Stimulated activated memory B cell treated with anti-CD40 and anti-IgM and Interleukin-4, amounts not matched to agents 10 μg/mL and 1 μg/mL and 100 μg/mL, for 72 hours (primary cell): Measurements from ENCODE around the gene TECPR1.

Source experiments
- ATAC-seq: fragments of 150-1000 bp; cut with Tn5 transposase; 2 replicates; pipeline ENCODE4 v1.10.0; 2021
- H3K27ac Mint-ChIP-seq: one replicate; pipeline ENCODE4 v1.8.0; 2022; ENCODE audit warnings: mild to moderate bottlenecking, mixed read lengths
- H3K27me3 Mint-ChIP-seq: one replicate; pipeline ENCODE4 v1.8.0; 2022; ENCODE audit warnings: mixed read lengths
- H3K36me3 Mint-ChIP-seq: one replicate; pipeline ENCODE4 v1.8.0; 2022; ENCODE audit warnings: mixed read lengths
- H3K4me1 Mint-ChIP-seq: one replicate; pipeline ENCODE4 v1.8.0; 2022; ENCODE audit warnings: mixed read lengths
- H3K4me3 Mint-ChIP-seq: one replicate; pipeline ENCODE4 v1.8.0; 2022; ENCODE audit warnings: mild to moderate bottlenecking, moderate library complexity, mixed read lengths
- H3K9me3 Mint-ChIP-seq: one replicate; pipeline ENCODE4 v1.8.0; 2022; ENCODE audit warnings: mixed read lengths

Gene TECPR1

GRCh38 chr7:98203261-98203963 is 48.6 kb downstream of the TECPR1 start:
- Mint-ChIP-seq H3K27me3 (peaks cover 43% of the 10 kb centered on the region), H3K4me3 (peak overlapping the region; percentile 62), H3K27ac (peak overlapping the region; percentile 82), H3K4me1 (peaks cover 52% of the 10 kb centered on the region), H3K36me3 (peaks cover 45% of the 10 kb centered on the region), H3K9me3 (no peaks in the 10 kb centered on the region)
- ATAC-seq: peak; percentile 82

- H3K27ac Mint-ChIP-seq: peak overlapping the region; percentile 82
- H3K36me3 Mint-ChIP-seq: peaks cover 50% of the 10 kb centered on the region
- ATAC-seq: peak; percentile 96
- no peaks in the 10 kb centered on the region for H3K9me3 Mint-ChIP-seq
- peaks cover 52% of the 10 kb centered on the region for H3K4me1 Mint-ChIP-seq
- peak overlapping the region; percentile 62 for H3K4me3 Mint-ChIP-seq
- H3K27me3 Mint-ChIP-seq: peaks cover 51% of the 10 kb centered on the region
These were observed 49.5 kb downstream of the TECPR1 start for GRCh38 chr7:98202367-98203195.

GRCh38 chr7:98200364-98200763 is 51.7 kb downstream of the TECPR1 start:
- Mint-ChIP-seq H3K4me3 (no peak overlapping the region), H3K27me3 (peaks cover 38% of the 10 kb centered on the region), H3K36me3 (peaks cover 44% of the 10 kb centered on the region), H3K4me1 (peaks cover 52% of the 10 kb centered on the region), H3K27ac (no peak overlapping the region), H3K9me3 (no peaks in the 10 kb centered on the region)
- ATAC-seq: peak; percentile 32

GRCh38 chr7:98199131-98199530 is 52.9 kb downstream of the TECPR1 start:
- ATAC-seq: no peak
- no peaks in the 10 kb centered on the region for H3K9me3 Mint-ChIP-seq
- no peak overlapping the region for H3K4me3 Mint-ChIP-seq
- peaks cover 27% of the 10 kb centered on the region for H3K27me3 Mint-ChIP-seq
- peaks cover 51% of the 10 kb centered on the region for H3K4me1 Mint-ChIP-seq
- H3K27ac Mint-ChIP-seq: no peak overlapping the region
- peaks cover 43% of the 10 kb centered on the region for H3K36me3 Mint-ChIP-seq

- peaks cover 62% of the 10 kb centered on the region for H3K36me3 Mint-ChIP-seq
- H3K4me3 Mint-ChIP-seq: no peak overlapping the region
- ATAC-seq: no peak
- peaks cover 30% of the 10 kb centered on the region for H3K4me1 Mint-ChIP-seq
- no peaks in the 10 kb centered on the region for H3K9me3 Mint-ChIP-seq
- H3K27me3 Mint-ChIP-seq: peaks cover 27% of the 10 kb centered on the region
- H3K27ac Mint-ChIP-seq: no peak overlapping the region
These were observed 55.1 kb downstream of the TECPR1 start for GRCh38 chr7:98196706-98197605.

GRCh38 chr7:98194672-98195457 is 57.2 kb downstream of the TECPR1 start:
- no peak overlapping the region for H3K27ac Mint-ChIP-seq
- H3K9me3 Mint-ChIP-seq: no peaks in the 10 kb centered on the region
- peaks cover 9% of the 10 kb centered on the region for H3K4me1 Mint-ChIP-seq
- H3K36me3 Mint-ChIP-seq: peaks cover 77% of the 10 kb centered on the region
- no peak overlapping the region for H3K4me3 Mint-ChIP-seq
- no peak for ATAC-seq
- peaks cover 21% of the 10 kb centered on the region for H3K27me3 Mint-ChIP-seq

- peaks cover 80% of the 10 kb centered on the region for H3K36me3 Mint-ChIP-seq
- ATAC-seq: no peak
- peaks cover 19% of the 10 kb centered on the region for H3K27me3 Mint-ChIP-seq
- peaks cover 4% of the 10 kb centered on the region for H3K9me3 Mint-ChIP-seq
- H3K4me3 Mint-ChIP-seq: no peak overlapping the region
- no peak overlapping the region for H3K27ac Mint-ChIP-seq
- H3K4me1 Mint-ChIP-seq: peaks cover 3% of the 10 kb centered on the region
These were observed 57.8 kb downstream of the TECPR1 start for GRCh38 chr7:98194186-98194585.

GRCh38 chr7:98193474-98194180 is 58.4 kb downstream of the TECPR1 start:
- peaks cover 82% of the 10 kb centered on the region for H3K36me3 Mint-ChIP-seq
- no peak overlapping the region for H3K4me3 Mint-ChIP-seq
- peaks cover 7% of the 10 kb centered on the region for H3K9me3 Mint-ChIP-seq
- peaks cover 18% of the 10 kb centered on the region for H3K27me3 Mint-ChIP-seq
- no peak overlapping the region for H3K27ac Mint-ChIP-seq
- no peaks in the 10 kb centered on the region for H3K4me1 Mint-ChIP-seq
- no peak for ATAC-seq

GRCh38 chr7:98192781-98193457 is 59.1 kb downstream of the TECPR1 start:
- H3K4me1 Mint-ChIP-seq: no peaks in the 10 kb centered on the region
- H3K27me3 Mint-ChIP-seq: peaks cover 13% of the 10 kb centered on the region
- peaks cover 85% of the 10 kb centered on the region for H3K36me3 Mint-ChIP-seq
- no peak for ATAC-seq
- H3K27ac Mint-ChIP-seq: no peak overlapping the region
- H3K9me3 Mint-ChIP-seq: peaks cover 7% of the 10 kb centered on the region
- no peak overlapping the region for H3K4me3 Mint-ChIP-seq

- Mint-ChIP-seq H3K4me1 (no peaks in the 10 kb centered on the region), H3K9me3 (peaks cover 7% of the 10 kb centered on the region), H3K27ac (no peak overlapping the region), H3K27me3 (peaks cover 9% of the 10 kb centered on the region), H3K36me3 (peaks cover 85% of the 10 kb centered on the region), H3K4me3 (no peak overlapping the region)
- ATAC-seq: no peak
These were observed 60.2 kb downstream of the TECPR1 start for GRCh38 chr7:98191668-98192431.

- H3K27ac Mint-ChIP-seq: no peak overlapping the region
- no peaks in the 10 kb centered on the region for H3K4me1 Mint-ChIP-seq
- peaks cover 7% of the 10 kb centered on the region for H3K9me3 Mint-ChIP-seq
- ATAC-seq: no peak
- H3K36me3 Mint-ChIP-seq: peaks cover 64% of the 10 kb centered on the region
- no peak overlapping the region for H3K4me3 Mint-ChIP-seq
- peaks cover 9% of the 10 kb centered on the region for H3K27me3 Mint-ChIP-seq
These were observed 62.5 kb downstream of the TECPR1 start for GRCh38 chr7:98189559-98189958.

GRCh38 chr7:98187138-98187502 is 64.9 kb downstream of the TECPR1 start:
- H3K9me3 Mint-ChIP-seq: peaks cover 7% of the 10 kb centered on the region
- H3K27ac Mint-ChIP-seq: no peak overlapping the region
- peaks cover 45% of the 10 kb centered on the region for H3K36me3 Mint-ChIP-seq
- ATAC-seq: no peak
- H3K4me3 Mint-ChIP-seq: no peak overlapping the region
- H3K27me3 Mint-ChIP-seq: peaks cover 9% of the 10 kb centered on the region
- no peaks in the 10 kb centered on the region for H3K4me1 Mint-ChIP-seq
